GM23338 (cell line): ENCODE data around the gene RABGAP1L. TPM values are rescaled to one million over a fixed set of nuclear protein-coding genes. Genes with fewer than 3 reads are reported as not detected.

Experiments used
- ATAC-seq: fragments of 200-7000 bp; cut with Tn5 transposase; 3 replicates; pipeline ENCODE4 v1.9.1; 2020
- DNase-seq: peaks from one replicate; pipeline ENCODE4 v3.0.0-alpha.2; 2015; ENCODE audit warnings: low spot score
- H2AFZ ChIP-seq: fragments of 200-600 bp; sonication (generic); 2 replicates; pipeline ENCODE4 v1.8.0; 2016; ENCODE audit warnings: antibody characterized with exemption, mild to moderate bottlenecking, moderate library complexity
- H3F3A ChIP-seq: fragments of 200-600 bp; sonication (generic); replicated peaks from 2 replicates; pipeline ENCODE4 v1.8.0; 2017; ENCODE audit warnings: antibody characterized with exemption, mixed run types, low read depth
- H3K27ac ChIP-seq: fragments of 200-600 bp; sonication (generic); 2 replicates; pipeline ENCODE4 v1.6.1; 2016; ENCODE audit warnings: low read depth
- H3K27me3 ChIP-seq: fragments of 200-600 bp; sonication (generic); 2 replicates; pipeline ENCODE4 v1.8.0; 2016; ENCODE audit warnings: mild to moderate bottlenecking, mixed run types, moderate library complexity; ENCODE audit not compliant: insufficient read depth
- H3K36me3 ChIP-seq: fragments of 200-600 bp; sonication (generic); 2 replicates; pipeline ENCODE4 v1.8.0; 2016; ENCODE audit warnings: mild to moderate bottlenecking; ENCODE audit not compliant: insufficient read depth
- H3K4me1 ChIP-seq: fragments of 200-600 bp; sonication (generic); 2 replicates; pipeline ENCODE4 v1.8.0; 2016; ENCODE audit warnings: mild to moderate bottlenecking, moderate library complexity; ENCODE audit not compliant: insufficient read depth
- H3K4me2 ChIP-seq: fragments of 200-600 bp; sonication (generic); 2 replicates; pipeline ENCODE4 v1.7.1; 2017; ENCODE audit warnings: mixed run types
- H3K4me3 ChIP-seq: fragments of 200-600 bp; sonication (generic); 2 replicates; pipeline ENCODE4 v1.6.1; 2016; ENCODE audit warnings: mixed run types
- H3K79me2 ChIP-seq: fragments of 200-600 bp; sonication (generic); replicated peaks from 2 replicates; pipeline ENCODE4 v1.8.0; 2017; ENCODE audit warnings: mild to moderate bottlenecking; ENCODE audit not compliant: insufficient read depth
- H3K9me2 ChIP-seq: fragments of 200-600 bp; sonication (generic); 2 replicates; pipeline ENCODE4 v1.8.0; 2017; ENCODE audit not compliant: insufficient read depth
- H4K20me1 ChIP-seq: fragments of 200-600 bp; sonication (generic); replicated peaks from 2 replicates; pipeline ENCODE4 v1.8.0; 2017; ENCODE audit warnings: mild to moderate bottlenecking; ENCODE audit not compliant: insufficient read depth
- H3K27ac Mint-ChIP-seq: 2 replicates; pipeline ENCODE4 v1.8.0; 2020; ENCODE audit warnings: inconsistent platforms, mild to moderate bottlenecking, moderate library complexity, mixed read lengths
- H3K27me3 Mint-ChIP-seq: 3 replicates; pipeline ENCODE4 v1.8.0; 2022; ENCODE audit warnings: low read depth, mild to moderate bottlenecking, moderate library complexity, mixed read lengths, inconsistent platforms; ENCODE audit not compliant: insufficient read depth, poor library complexity
- H3K36me3 Mint-ChIP-seq: 3 replicates; pipeline ENCODE4 v1.8.0; 2021; ENCODE audit warnings: low read depth, mild to moderate bottlenecking, inconsistent platforms, moderate library complexity, mixed read lengths
- H3K4me1 Mint-ChIP-seq: 3 replicates; pipeline ENCODE4 v1.8.0; 2020; ENCODE audit warnings: mild to moderate bottlenecking, inconsistent platforms, mixed read lengths
- H3K4me3 Mint-ChIP-seq: 3 replicates; pipeline ENCODE4 v1.8.0; 2021; ENCODE audit warnings: moderate library complexity, mild to moderate bottlenecking, inconsistent platforms, mixed read lengths
- H3K9me3 Mint-ChIP-seq: 3 replicates; pipeline ENCODE4 v1.8.0; 2020; ENCODE audit warnings: moderate library complexity, mild to moderate bottlenecking, inconsistent platforms, mixed read lengths
- CREB1 ChIP-seq: fragments of 250-450 bp; sonication (Bioruptor Pico); IDR thresholded peaks from 2 replicates; pipeline ENCODE4 v1.5.0; 2020; ENCODE audit warnings: low read depth, mild to moderate bottlenecking, moderate library complexity
- CTCF ChIP-seq, 2 experiments: fragments of 200-600 bp in 1 of 2; sonication (generic) in 1 of 2; conservative IDR thresholded peaks; 2 replicates each; pipeline versions ENCODE4 v1.5.1 to v1.6.1; 2016 to 2017; ENCODE audit warnings: antibody characterized with exemption in 2 of 2, low read depth in 2 of 2, mild to moderate bottlenecking in 2 of 2, moderate library complexity in 1 of 2
- ETS1 ChIP-seq: IDR thresholded peaks from 2 replicates; pipeline ENCODE4 v1.6.1; 2016; ENCODE audit warnings: antibody characterized with exemption
- EZH2 ChIP-seq: fragments of 200-600 bp; sonication (generic); IDR thresholded peaks from one replicate; pipeline ENCODE4 v1.8.0; 2017; ENCODE audit warnings: antibody characterized with exemption, mild to moderate bottlenecking, low read depth; ENCODE audit not compliant: unreplicated experiment
- EZH2phosphoT487 ChIP-seq: fragments of 200-600 bp; sonication (generic); IDR thresholded peaks from one replicate; pipeline ENCODE4 v1.8.1; 2018; ENCODE audit warnings: antibody characterized with exemption; ENCODE audit not compliant: unreplicated experiment
- JUNB ChIP-seq: IDR thresholded peaks from one replicate; pipeline ENCODE4 v1.6.1; 2016; ENCODE audit warnings: antibody characterized with exemption; ENCODE audit not compliant: unreplicated experiment
- NANOG ChIP-seq: IDR thresholded peaks from 2 replicates; pipeline ENCODE4 v1.6.1; 2016; ENCODE audit warnings: antibody characterized with exemption, borderline replicate concordance
- POLR2AphosphoS5 ChIP-seq: IDR thresholded peaks from 2 replicates; pipeline ENCODE4 v1.6.1; 2016; ENCODE audit warnings: antibody characterized with exemption, low read depth
- REST ChIP-seq: IDR thresholded peaks from one replicate; pipeline ENCODE4 v1.6.1; 2018; ENCODE audit warnings: antibody characterized with exemption; ENCODE audit not compliant: unreplicated experiment
- STAT1 ChIP-seq: IDR thresholded peaks from one replicate; pipeline ENCODE4 v1.6.1; 2016; ENCODE audit warnings: antibody characterized with exemption; ENCODE audit not compliant: unreplicated experiment
- ZNF114 ChIP-seq: fragments of 250-450 bp; sonication (Bioruptor Pico); IDR thresholded peaks from 2 replicates; pipeline ENCODE4 v1.5.0; 2020; ENCODE audit warnings: mild to moderate bottlenecking, moderate library complexity
- ZNF331 ChIP-seq: fragments of 250-450 bp; sonication (Bioruptor Pico); IDR thresholded peaks from 2 replicates; pipeline ENCODE4 v1.5.0; 2020; ENCODE audit warnings: low read depth, mild to moderate bottlenecking, moderate library complexity
- ZNF462 ChIP-seq: fragments of 250-450 bp; sonication (Bioruptor Pico); IDR thresholded peaks from 2 replicates; pipeline ENCODE4 v1.5.0; 2020; ENCODE audit warnings: mild to moderate bottlenecking, moderate library complexity
- polyA plus RNA-seq: library from polyadenylated mRNA; unstranded; fragments of >200 nt; fragmentation: Nextera tagmentation; extraction: Ambion mirVana; gene quantifications from 2 replicates; pipeline ENCODE4 v1.2.1, GENCODE V29; 2016
- total RNA-seq: library from RNA; depleted of rRNA; stranded (reverse); fragments of >200 nt; shearing (Covaris generic); gene quantifications from 2 replicates; pipeline ENCODE4 v1.2.3, GENCODE V29; 2014

Gene RABGAP1L
- total and polyA plus RNA-seq, 2 experiments from 2014 or later: 83.2 to 136 TPM

- Histone ChIP-seq H3K9me2 (no peaks in the 10 kb centered on the region), H3K79me2 (0 out of 2 replicates have a peak, but pooled peaks cover 5% of the 10 kb centered on the region), H3K4me2 (0 out of 2 replicates have a peak overlapping the region, but pooled peaks have one; percentile 8), H3K4me1 (peaks cover 8% of the 10 kb centered on the region; the same call in 1 of the 2 replicates), H3K27ac (no peak overlapping the region), H3K36me3 (no peaks in the 10 kb centered on the region), H3K27me3 (no peaks in the 10 kb centered on the region), H3K4me3 (no peak overlapping the region), H2AFZ (no peak overlapping the region), H4K20me1 (no peaks in the 10 kb centered on the region), H3F3A (no peaks in the 10 kb centered on the region)
- peaks cover 13% of the 10 kb centered on the region for H3K36me3 Mint-ChIP-seq
- peak; percentile 65 for DNase-seq
- TF ChIP-seq EZH2phosphoT487 (no peak), REST (no peak), JUNB (no peak), ZNF462 (CRISPR knock-in tag) (no peak), ZNF331 (CRISPR knock-in tag) (no peak), CTCF (conservative IDR thresholded peaks at IDR 0.05; ENCODE audit: low read depth in 2 of 2) (no peak), ZNF114 (CRISPR knock-in tag) (no peak), STAT1 (no peak), NANOG (no peak), CREB1 (CRISPR knock-in tag) (no peak), POLR2AphosphoS5 (no peak), ETS1 (no peak), EZH2 (no peak)
- no peaks in the 10 kb centered on the region for H3K27me3 Mint-ChIP-seq
- ATAC-seq: peak; percentile 41; the same call in 2 of the 3 replicates
- H3K9me3 Mint-ChIP-seq: peaks cover 3% of the 10 kb centered on the region
- no peak overlapping the region for H3K27ac Mint-ChIP-seq
- H3K4me3 Mint-ChIP-seq: no peak overlapping the region
- H3K4me1 Mint-ChIP-seq: no peaks in the 10 kb centered on the region
Observed at GRCh38 chr1:174217248-174217647, 57.9 kb downstream of the RABGAP1L start.
